ENCODE measurements around the gene CCL2.

GRCh38 chr17:34205401-34205800 lies 49.7 kb upstream of the CCL2 start:
- TF ChIP-seq PKNOX1 (IDR thresholded peaks at IDR 0.05) (no peak), ARNT (IDR thresholded peaks at IDR 0.05) (no peak), SUZ12 (IDR thresholded peaks at IDR 0.05) (no peak), FOXK2 (IDR thresholded peaks at IDR 0.05) (no peak), TARDBP (IDR thresholded peaks at IDR 0.05) (no peak), SP1 (IDR thresholded peaks at IDR 0.05) (no peak)
